ENCODE data around the gene SUN5.
"Not testable (repeated sequence)": the region's sequence is repeated elsewhere in the genome, so short reads cannot be mapped to it uniquely, and the experiment has no call there.

Gene SUN5, protein sequence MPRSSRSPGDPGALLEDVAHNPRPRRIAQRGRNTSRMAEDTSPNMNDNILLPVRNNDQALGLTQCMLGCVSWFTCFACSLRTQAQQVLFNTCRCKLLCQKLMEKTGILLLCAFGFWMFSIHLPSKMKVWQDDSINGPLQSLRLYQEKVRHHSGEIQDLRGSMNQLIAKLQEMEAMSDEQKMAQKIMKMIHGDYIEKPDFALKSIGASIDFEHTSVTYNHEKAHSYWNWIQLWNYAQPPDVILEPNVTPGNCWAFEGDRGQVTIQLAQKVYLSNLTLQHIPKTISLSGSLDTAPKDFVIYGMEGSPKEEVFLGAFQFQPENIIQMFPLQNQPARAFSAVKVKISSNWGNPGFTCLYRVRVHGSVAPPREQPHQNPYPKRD

GRCh38 chr20:33004141-33004751, at the start of gene SUN5:
Gene SUN5 (minus strand): TSS chr20:33004433. CDS start chr20:33004340, 93 bp downstream.
- DNase-seq (ENCODE audit: low read depth), result no peak
- H3K4me3 ChIP-seq (ENCODE audit: low read depth, low read length), result no peak within 1 kb of the TSS

- DNase-seq (ENCODE audit: low read depth), result no peak
- no peak within 1 kb of the TSS for H3K4me3 ChIP-seq (ENCODE audit: low read depth, low read length)
Measured at GRCh38 chr20:33053291-33054106, 49.3 kb upstream of the SUN5 start, which contains the start of gene BPIFB3. Gene BPIFB3 (plus strand): TSS chr20:33053903. CDS start chr20:33055436, 1,533 bp downstream.

DNA sequence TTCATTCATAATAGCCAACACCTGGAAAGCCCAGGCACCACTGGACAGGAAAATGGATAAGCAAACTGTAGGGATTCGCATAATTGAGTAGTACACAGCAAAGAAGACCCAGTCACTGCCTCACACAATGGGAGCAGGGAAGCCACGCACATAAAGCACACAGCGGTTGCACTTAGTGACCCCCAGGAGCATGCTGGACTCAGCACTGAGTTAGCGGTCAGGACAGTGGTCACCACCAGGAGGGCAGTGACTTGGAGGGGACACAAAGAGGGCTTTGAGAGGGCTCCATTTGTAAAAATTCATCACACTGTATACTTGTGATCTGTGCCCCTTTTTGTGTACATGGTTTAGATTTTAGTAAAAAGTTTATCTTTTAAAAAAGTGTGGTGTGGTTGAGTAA, 47.1 kb upstream of the SUN5 start:
- no peak for DNase-seq (ENCODE audit: low read depth)
- H3K4me3 ChIP-seq (ENCODE audit: low read depth, low read length), result no peak overlapping the region

GRCh38 chr20:33046412-33046811, 42.2 kb upstream of the SUN5 start:
- DNase-seq (ENCODE audit: low read depth), result no peak
- no peak overlapping the region for H3K4me3 ChIP-seq (ENCODE audit: low read depth, low read length)

- not testable (repeated sequence) for DNase-seq (ENCODE audit: low read depth); H3K4me3 ChIP-seq (ENCODE audit: low read depth, low read length)
Measured at GRCh38 chr20:33045129-33045721, 41.0 kb upstream of the SUN5 start.

- H3K4me3 ChIP-seq (ENCODE audit: low read depth, low read length), result no peak overlapping the region
- DNase-seq (ENCODE audit: low read depth), result no peak
Measured at GRCh38 chr20:33043731-33044181, 39.5 kb upstream of the SUN5 start.

GRCh38 chr20:33042983-33043730, 38.9 kb upstream of the SUN5 start:
- DNase-seq (ENCODE audit: low read depth), result no peak
- no peak overlapping the region for H3K4me3 ChIP-seq (ENCODE audit: low read depth, low read length)

DNA sequence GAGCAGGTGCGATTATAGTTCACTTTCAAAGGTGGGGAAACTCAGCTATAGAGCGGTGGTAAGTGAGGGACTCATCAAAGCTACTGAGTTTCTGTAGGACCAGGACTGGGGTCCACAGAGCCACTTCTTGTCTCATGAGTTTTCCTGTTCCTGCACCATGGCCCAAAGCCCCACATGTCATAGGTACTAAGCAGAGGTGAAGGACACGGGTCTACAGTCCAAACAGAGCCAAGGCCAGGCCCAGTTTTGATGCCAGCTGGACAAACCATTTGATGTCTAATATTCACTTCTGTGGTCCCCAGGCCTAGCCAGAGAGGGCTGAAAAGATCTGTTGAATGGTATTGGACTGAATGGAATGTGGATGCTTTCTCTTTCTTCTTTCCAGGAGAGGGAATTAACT, 38.2 kb upstream of the SUN5 start:
- DNase-seq (ENCODE audit: low read depth), result no peak
- H3K4me3 ChIP-seq (ENCODE audit: low read depth, low read length), result no peak overlapping the region

GRCh38 chr20:33038243-33038642, 34.0 kb upstream of the SUN5 start:
- no peak overlapping the region for H3K4me3 ChIP-seq (ENCODE audit: low read depth, low read length)
- DNase-seq (ENCODE audit: low read depth), result no peak

DNA sequence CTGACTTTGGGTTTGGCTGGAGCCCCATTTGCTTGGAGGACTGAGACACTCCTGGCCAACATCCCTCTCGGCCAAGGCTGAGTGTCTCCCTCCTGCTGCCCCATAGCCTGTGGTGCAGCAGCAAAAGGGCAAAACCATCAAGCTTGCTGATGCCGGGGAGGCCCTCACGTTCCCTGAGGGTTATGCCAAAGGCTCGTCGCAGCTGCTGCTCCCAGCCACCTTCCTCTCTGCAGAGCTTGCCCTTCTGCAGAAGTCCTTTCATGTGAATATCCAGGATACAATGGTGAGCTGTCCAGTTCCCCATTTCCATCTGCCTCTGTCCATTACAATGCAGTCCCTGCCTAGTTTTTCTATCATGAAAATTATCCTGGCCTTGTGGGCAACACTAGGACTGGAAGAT, 33.2 kb upstream of the SUN5 start:
- H3K4me3 ChIP-seq (ENCODE audit: low read depth, low read length), result no peak overlapping the region
- DNase-seq (ENCODE audit: low read depth), result no peak

- DNase-seq (ENCODE audit: low read depth), result no peak
- no peak overlapping the region for H3K4me3 ChIP-seq (ENCODE audit: low read depth, low read length)
Measured at GRCh38 chr20:33034901-33035492, 30.8 kb upstream of the SUN5 start.

DNA sequence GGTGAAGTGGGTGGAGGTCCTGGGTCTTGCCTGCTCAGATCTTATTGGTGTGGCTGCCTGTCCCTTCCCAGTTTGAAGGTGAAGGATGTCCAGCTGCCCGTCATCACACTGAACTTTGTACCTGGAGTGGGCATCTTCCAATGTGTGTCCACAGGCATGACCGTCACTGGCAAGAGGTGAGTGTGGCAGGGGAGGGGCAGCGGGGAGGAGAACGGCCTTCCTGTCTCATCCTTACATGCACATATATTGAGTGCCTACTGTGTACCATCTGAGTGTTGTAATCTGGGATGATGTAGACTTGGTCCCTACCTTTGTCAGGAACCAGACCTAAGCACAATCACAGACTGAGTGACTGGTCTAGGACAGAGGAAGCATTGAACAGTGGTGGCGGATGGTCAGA, 29.9 kb upstream of the SUN5 start:
- no peak overlapping the region for H3K4me3 ChIP-seq (ENCODE audit: low read depth, low read length)
- DNase-seq (ENCODE audit: low read depth), result no peak

- DNase-seq (ENCODE audit: low read depth), result no peak
- no peak overlapping the region for H3K4me3 ChIP-seq (ENCODE audit: low read depth, low read length)
Measured at GRCh38 chr20:33033381-33033780, 29.1 kb upstream of the SUN5 start.

DNA sequence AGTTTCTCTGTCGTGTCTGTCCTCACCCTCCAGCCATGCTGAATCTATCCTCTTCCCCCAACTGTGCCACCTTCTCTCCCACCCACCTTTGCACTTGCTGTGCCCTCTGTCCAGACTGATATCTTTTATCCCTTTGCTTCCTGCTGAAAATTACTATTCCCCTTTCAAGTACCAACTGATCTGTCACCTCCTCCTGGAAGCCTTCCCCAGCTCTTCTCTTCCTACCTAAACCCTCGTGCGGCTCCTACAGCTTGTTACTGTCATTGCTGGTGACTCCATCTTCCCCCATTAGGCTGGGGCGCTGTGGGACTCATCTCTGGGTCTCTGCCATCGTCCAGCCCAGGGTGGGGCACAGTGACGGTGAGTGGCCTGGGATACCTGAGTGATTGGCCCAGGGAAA, 28.3 kb upstream of the SUN5 start:
- no peak for DNase-seq (ENCODE audit: low read depth)
- H3K4me3 ChIP-seq (ENCODE audit: low read depth, low read length), result no peak overlapping the region

GRCh38 chr20:33031531-33031930, 27.3 kb upstream of the SUN5 start, which contains the start of gene BPIFB6:
Gene BPIFB6 (plus strand): TSS chr20:33031648. CDS start chr20:33031648, 0 bp downstream.
- no peak within 1 kb of the TSS for H3K4me3 ChIP-seq (ENCODE audit: low read depth, low read length)
- no peak for DNase-seq (ENCODE audit: low read depth)

DNA sequence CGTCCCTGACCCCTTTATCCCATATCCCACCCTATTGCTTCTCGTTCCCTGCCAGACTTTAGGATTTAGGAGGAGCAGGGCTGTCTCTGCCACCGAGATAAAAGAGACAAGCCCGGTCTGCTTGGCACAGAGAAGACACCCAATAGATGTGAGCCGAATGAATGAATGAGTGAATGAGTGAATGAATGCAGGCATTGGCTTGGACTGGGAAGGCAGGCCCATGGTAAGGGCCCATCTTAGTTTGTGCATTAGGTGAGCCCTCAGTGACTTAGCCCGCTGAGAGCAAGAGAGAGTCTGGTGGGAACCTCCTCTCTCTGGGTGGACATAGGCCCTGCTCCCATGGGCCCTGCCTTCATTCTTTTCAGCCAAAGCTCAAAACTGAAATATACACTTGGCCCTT, 26.3 kb upstream of the SUN5 start:
- DNase-seq (ENCODE audit: low read depth), result no peak

DNA sequence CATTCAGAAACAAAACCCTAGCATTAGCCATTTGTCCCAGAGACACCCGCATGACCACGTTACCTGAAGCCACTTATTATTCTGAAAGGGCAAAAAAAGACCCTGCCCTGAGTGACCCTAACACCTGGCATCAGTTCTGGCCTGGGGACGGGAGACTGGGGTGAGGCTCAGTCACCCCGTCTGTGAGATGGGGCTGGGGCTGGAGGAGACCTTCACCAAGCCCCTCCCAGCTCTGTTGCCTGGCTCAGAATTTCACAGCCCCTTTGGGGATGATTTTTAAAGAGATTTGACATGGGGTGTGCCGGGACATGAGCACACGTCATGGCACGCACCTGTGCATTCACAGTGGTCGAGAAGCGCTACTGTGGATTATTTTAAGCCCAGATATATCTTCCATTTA, 25.8 kb upstream of the SUN5 start:
- H3K4me3 ChIP-seq (ENCODE audit: low read depth, low read length), result no peak overlapping the region
- no peak for DNase-seq (ENCODE audit: low read depth)

More for the DNA sequence above, 26.3 kb upstream of the SUN5 start:
- no peak overlapping the region for H3K4me3 ChIP-seq (ENCODE audit: low read depth, low read length)

GRCh38 chr20:33028875-33029274, 24.6 kb upstream of the SUN5 start:
- no peak for DNase-seq (ENCODE audit: low read depth)
- no peak overlapping the region for H3K4me3 ChIP-seq (ENCODE audit: low read depth, low read length)

All from skeletal muscle cell (primary cell).